Measurements from ENCODE around the gene HCN2.

The HCN2 gene

DNA sequence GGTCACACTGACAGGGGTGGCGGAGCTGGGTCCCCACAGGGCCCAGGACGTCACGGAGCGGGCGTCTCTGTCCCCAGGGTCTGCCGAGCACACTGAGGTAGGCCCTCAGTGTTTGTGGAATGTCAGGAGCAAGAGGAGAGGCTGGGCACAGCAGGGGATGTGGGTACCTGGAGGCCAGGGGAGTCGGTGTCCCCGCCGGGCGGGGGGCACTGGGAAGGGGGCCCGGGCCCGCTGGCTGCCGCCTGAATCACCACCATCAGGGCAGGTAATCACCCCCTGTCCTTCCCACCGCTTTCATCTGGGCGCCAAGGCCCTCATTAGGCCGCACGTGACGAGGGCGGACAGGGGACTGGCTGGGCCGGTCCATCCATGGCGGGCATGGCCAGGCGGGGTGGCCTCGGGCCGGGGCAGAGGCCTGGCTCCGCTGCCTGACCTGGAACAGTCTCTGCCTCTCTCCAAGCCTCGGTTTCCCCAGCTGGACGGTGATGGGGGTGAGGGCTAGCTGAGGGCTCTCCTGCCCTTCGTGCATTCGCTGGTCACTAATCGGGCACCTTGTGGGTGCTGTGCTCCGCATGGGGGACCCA is 51.0 kb downstream of the HCN2 start:
- Histone ChIP-seq H3K27me3 (ENCODE audit: control insufficient read depth in 1 of 2, insufficient read depth in 2 of 2, low read length in 2 of 2) (no peaks in the 10 kb centered on the region), H3K36me3 (ENCODE audit: control insufficient read depth in 1 of 2, insufficient read depth in 2 of 2, low read length in 2 of 2) (peaks cover 0 to 3% of the 10 kb centered on the region in 2 donors), H3K9me3 (ENCODE audit: control insufficient read depth in 1 of 2, low read length in 2 of 2) (no peaks in the 10 kb centered on the region), H3K27ac (ENCODE audit: low read depth, low read length) (no peak overlapping the region), H3K4me1 (ENCODE audit: control insufficient read depth in 1 of 2, insufficient read depth in 2 of 2, low read length in 2 of 2) (peaks cover 11% of the 10 kb centered on the region in 2 donors), H3K9ac (ENCODE audit: low read depth in 1 of 2, low read length in 2 of 2) (no peak overlapping the region), H3K4me3 (ENCODE audit: low read depth in 1 of 2, low read length in 2 of 2) (no peak overlapping the region)

DNA sequence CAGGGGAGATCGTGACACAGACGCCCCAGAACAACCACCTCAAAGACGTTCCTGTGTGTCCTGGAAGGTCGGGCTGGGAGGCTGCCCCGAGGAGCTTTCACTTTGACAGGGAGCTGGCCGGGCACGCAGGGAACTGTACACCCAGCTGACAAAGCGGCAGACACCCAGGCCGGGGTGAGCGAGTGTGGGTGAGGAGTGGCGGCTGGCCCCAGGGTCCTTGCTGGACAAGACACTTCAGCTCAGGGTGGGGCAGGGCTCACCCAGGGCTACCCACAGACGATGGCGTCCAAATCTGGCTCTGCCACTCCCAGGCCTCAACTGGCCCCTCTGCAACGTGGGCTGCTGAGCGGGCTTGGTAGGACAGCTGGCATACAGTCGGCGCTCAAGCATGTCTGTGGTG is 52.0 kb downstream of the HCN2 start:
- Histone ChIP-seq H3K9ac (ENCODE audit: low read depth in 1 of 2, low read length in 2 of 2) (no peak overlapping the region), H3K27ac (ENCODE audit: low read depth, low read length) (no peak overlapping the region), H3K4me3 (ENCODE audit: low read depth in 1 of 2, low read length in 2 of 2) (peak overlapping the region in 1 of 2 donors; percentile 43), H3K4me1 (ENCODE audit: control insufficient read depth in 1 of 2, insufficient read depth in 2 of 2, low read length in 2 of 2) (peaks cover 11% of the 10 kb centered on the region in 2 donors), H3K27me3 (ENCODE audit: control insufficient read depth in 1 of 2, insufficient read depth in 2 of 2, low read length in 2 of 2) (no peaks in the 10 kb centered on the region), H3K9me3 (ENCODE audit: control insufficient read depth in 1 of 2, low read length in 2 of 2) (no peaks in the 10 kb centered on the region), H3K36me3 (ENCODE audit: control insufficient read depth in 1 of 2, insufficient read depth in 2 of 2, low read length in 2 of 2) (peaks cover 2 to 11% of the 10 kb centered on the region in 2 donors)

GRCh38 chr19:642767-643727 is 53.4 kb downstream of the HCN2 start:
- no peak overlapping the region for H3K9ac ChIP-seq (ENCODE audit: low read depth in 1 of 2, low read length in 2 of 2)
- H3K4me3 ChIP-seq (ENCODE audit: low read depth in 1 of 2, low read length in 2 of 2): no peak overlapping the region
- H3K4me1 ChIP-seq (ENCODE audit: control insufficient read depth in 1 of 2, insufficient read depth in 2 of 2, low read length in 2 of 2): peaks cover 11% of the 10 kb centered on the region in 2 donors
- no peaks in the 10 kb centered on the region for H3K27me3 ChIP-seq (ENCODE audit: control insufficient read depth in 1 of 2, insufficient read depth in 2 of 2, low read length in 2 of 2)
- H3K27ac ChIP-seq (ENCODE audit: low read depth, low read length): no peak overlapping the region
- H3K9me3 ChIP-seq (ENCODE audit: control insufficient read depth in 1 of 2, low read length in 2 of 2): no peaks in the 10 kb centered on the region
- H3K36me3 ChIP-seq (ENCODE audit: control insufficient read depth in 1 of 2, insufficient read depth in 2 of 2, low read length in 2 of 2): peaks cover 2 to 24% of the 10 kb centered on the region in 2 donors

GRCh38 chr19:643736-644135 is 54.1 kb downstream of the HCN2 start:
- no peak overlapping the region for H3K27ac ChIP-seq (ENCODE audit: low read depth, low read length)
- no peak overlapping the region for H3K4me3 ChIP-seq (ENCODE audit: low read depth in 1 of 2, low read length in 2 of 2)
- no peaks in the 10 kb centered on the region for H3K27me3 ChIP-seq (ENCODE audit: control insufficient read depth in 1 of 2, insufficient read depth in 2 of 2, low read length in 2 of 2)
- peaks cover 7% of the 10 kb centered on the region in 2 donors for H3K4me1 ChIP-seq (ENCODE audit: control insufficient read depth in 1 of 2, insufficient read depth in 2 of 2, low read length in 2 of 2)
- no peaks in the 10 kb centered on the region for H3K9me3 ChIP-seq (ENCODE audit: control insufficient read depth in 1 of 2, low read length in 2 of 2)
- H3K36me3 ChIP-seq (ENCODE audit: control insufficient read depth in 1 of 2, insufficient read depth in 2 of 2, low read length in 2 of 2): peaks cover 5 to 30% of the 10 kb centered on the region in 2 donors
- no peak overlapping the region for H3K9ac ChIP-seq (ENCODE audit: low read depth in 1 of 2, low read length in 2 of 2)

DNA sequence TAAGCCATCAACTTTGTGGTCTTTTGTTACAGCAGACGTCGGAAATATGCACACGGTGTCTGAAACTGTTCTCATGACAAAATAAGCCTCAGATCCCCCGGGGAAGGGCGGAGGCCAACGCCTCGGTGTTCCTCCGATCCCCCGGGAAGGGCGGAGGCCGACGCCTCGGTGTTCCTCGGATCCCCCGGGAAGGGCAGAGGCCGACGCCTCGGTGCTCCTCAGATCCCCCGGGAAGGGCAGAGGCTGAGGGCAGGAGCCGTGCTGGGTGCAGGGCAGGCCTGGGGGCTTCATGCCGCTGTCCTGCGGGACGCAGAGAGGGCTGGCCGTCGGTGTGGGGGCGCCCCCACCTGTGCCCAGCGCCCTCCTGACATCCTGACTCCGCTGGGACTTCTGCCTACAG is 54.7 kb downstream of the HCN2 start:
- Histone ChIP-seq H3K4me3 (ENCODE audit: low read depth in 1 of 2, low read length in 2 of 2) (no peak overlapping the region), H3K36me3 (ENCODE audit: control insufficient read depth in 1 of 2, insufficient read depth in 2 of 2, low read length in 2 of 2) (peaks cover 9 to 35% of the 10 kb centered on the region in 2 donors), H3K27me3 (ENCODE audit: control insufficient read depth in 1 of 2, insufficient read depth in 2 of 2, low read length in 2 of 2) (no peaks in the 10 kb centered on the region), H3K9me3 (ENCODE audit: control insufficient read depth in 1 of 2, low read length in 2 of 2) (no peaks in the 10 kb centered on the region), H3K9ac (ENCODE audit: low read depth in 1 of 2, low read length in 2 of 2) (no peak overlapping the region), H3K27ac (ENCODE audit: low read depth, low read length) (no peak overlapping the region), H3K4me1 (ENCODE audit: control insufficient read depth in 1 of 2, insufficient read depth in 2 of 2, low read length in 2 of 2) (peaks cover under 1 to 1% of the 10 kb centered on the region in 2 donors)

- Histone ChIP-seq H3K4me3 (ENCODE audit: low read depth in 1 of 2, low read length in 2 of 2) (no peak overlapping the region), H3K9ac (ENCODE audit: low read depth in 1 of 2, low read length in 2 of 2) (no peak overlapping the region), H3K4me1 (ENCODE audit: control insufficient read depth in 1 of 2, insufficient read depth in 2 of 2, low read length in 2 of 2) (no peaks in the 10 kb centered on the region), H3K9me3 (ENCODE audit: control insufficient read depth in 1 of 2, low read length in 2 of 2) (no peaks in the 10 kb centered on the region), H3K27me3 (ENCODE audit: control insufficient read depth in 1 of 2, insufficient read depth in 2 of 2, low read length in 2 of 2) (no peaks in the 10 kb centered on the region), H3K27ac (ENCODE audit: low read depth, low read length) (no peak overlapping the region), H3K36me3 (ENCODE audit: control insufficient read depth in 1 of 2, insufficient read depth in 2 of 2, low read length in 2 of 2) (peaks cover 9 to 38% of the 10 kb centered on the region in 2 donors)
Measured at GRCh38 chr19:644789-645188, 55.1 kb downstream of the HCN2 start.

DNA sequence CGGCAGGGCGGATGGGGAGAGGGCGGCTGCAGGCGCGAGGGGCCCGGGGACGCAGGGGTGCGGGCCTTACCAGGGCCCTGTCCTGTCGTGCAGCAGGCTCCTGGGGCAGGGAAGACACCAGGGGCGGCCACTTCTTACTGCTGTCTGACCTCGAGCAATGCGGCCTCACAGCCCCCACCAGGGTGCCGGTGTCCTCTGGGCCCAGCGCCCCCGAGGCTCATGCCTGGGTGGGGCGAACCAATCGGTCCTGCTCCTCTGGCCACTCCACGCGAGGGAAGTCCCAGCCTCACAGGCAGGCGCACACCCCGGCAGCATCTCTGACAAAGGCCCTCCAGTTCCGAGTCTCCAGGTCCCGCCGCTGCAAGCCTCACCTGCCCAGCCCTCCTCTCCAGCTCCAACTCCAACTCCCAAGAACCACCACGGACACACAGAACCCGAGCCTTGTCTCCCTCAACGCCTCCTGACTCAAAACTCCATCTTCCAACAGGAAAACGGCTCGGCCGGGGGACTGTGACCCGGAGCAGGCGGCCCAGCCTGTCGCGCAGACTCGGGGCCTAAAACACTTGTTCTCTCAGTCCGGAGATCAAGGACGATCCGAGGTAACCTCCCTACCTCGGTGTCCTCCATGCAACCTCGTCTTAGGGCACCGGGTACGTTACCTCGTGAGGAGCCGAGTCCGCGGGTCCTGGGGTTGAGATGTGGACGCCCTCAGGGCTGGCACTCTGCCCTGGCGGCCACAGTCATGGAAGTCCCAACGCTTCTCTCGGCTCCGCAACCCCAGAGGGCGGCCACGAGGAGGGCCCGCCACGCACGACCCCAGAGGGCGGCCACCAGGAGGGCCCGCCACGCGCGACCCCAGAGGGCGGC is 56.5 kb downstream of the HCN2 start:
- no peaks in the 10 kb centered on the region for H3K27me3 ChIP-seq (ENCODE audit: control insufficient read depth in 1 of 2, insufficient read depth in 2 of 2, low read length in 2 of 2)
- H3K27ac ChIP-seq (ENCODE audit: low read depth, low read length): no peak overlapping the region
- peaks cover 9 to 41% of the 10 kb centered on the region in 2 donors for H3K36me3 ChIP-seq (ENCODE audit: control insufficient read depth in 1 of 2, insufficient read depth in 2 of 2, low read length in 2 of 2)
- H3K9me3 ChIP-seq (ENCODE audit: control insufficient read depth in 1 of 2, low read length in 2 of 2): no peaks in the 10 kb centered on the region
- H3K4me1 ChIP-seq (ENCODE audit: control insufficient read depth in 1 of 2, insufficient read depth in 2 of 2, low read length in 2 of 2): no peaks in the 10 kb centered on the region
- H3K9ac ChIP-seq (ENCODE audit: low read depth in 1 of 2, low read length in 2 of 2): no peak overlapping the region
- H3K4me3 ChIP-seq (ENCODE audit: low read depth in 1 of 2, low read length in 2 of 2): no peak overlapping the region

- Histone ChIP-seq H3K9me3 (ENCODE audit: control insufficient read depth in 1 of 2, low read length in 2 of 2) (no peaks in the 10 kb centered on the region), H3K36me3 (ENCODE audit: control insufficient read depth in 1 of 2, insufficient read depth in 2 of 2, low read length in 2 of 2) (peaks cover 12 to 48% of the 10 kb centered on the region in 2 donors)
Measured at GRCh38 chr19:646779-647565, 57.3 kb downstream of the HCN2 start.

GRCh38 chr19:647566-648284 is 58.0 kb downstream of the HCN2 start:
- Histone ChIP-seq H3K4me1 (ENCODE audit: control insufficient read depth in 1 of 2, insufficient read depth in 2 of 2, low read length in 2 of 2) (no peaks in the 10 kb centered on the region), H3K27me3 (ENCODE audit: control insufficient read depth in 1 of 2, insufficient read depth in 2 of 2, low read length in 2 of 2) (no peaks in the 10 kb centered on the region), H3K9ac (ENCODE audit: low read depth in 1 of 2, low read length in 2 of 2) (no peak overlapping the region), H3K9me3 (ENCODE audit: control insufficient read depth in 1 of 2, low read length in 2 of 2) (no peaks in the 10 kb centered on the region), H3K27ac (ENCODE audit: low read depth, low read length) (no peak overlapping the region), H3K4me3 (ENCODE audit: low read depth in 1 of 2, low read length in 2 of 2) (no peak overlapping the region), H3K36me3 (ENCODE audit: control insufficient read depth in 1 of 2, insufficient read depth in 2 of 2, low read length in 2 of 2) (peaks cover 12 to 56% of the 10 kb centered on the region in 2 donors)

More at GRCh38 chr19:646779-647565, 57.3 kb downstream of the HCN2 start:
- Histone ChIP-seq H3K27ac (ENCODE audit: low read depth, low read length) (no peak overlapping the region), H3K9ac (ENCODE audit: low read depth in 1 of 2, low read length in 2 of 2) (no peak overlapping the region), H3K4me3 (ENCODE audit: low read depth in 1 of 2, low read length in 2 of 2) (no peak overlapping the region), H3K4me1 (ENCODE audit: control insufficient read depth in 1 of 2, insufficient read depth in 2 of 2, low read length in 2 of 2) (no peaks in the 10 kb centered on the region), H3K27me3 (ENCODE audit: control insufficient read depth in 1 of 2, insufficient read depth in 2 of 2, low read length in 2 of 2) (no peaks in the 10 kb centered on the region)

Data from duodenal mucosa (tissue), 2 donors.